GM12891 (cell line): Measurements from ENCODE around the gene CYTH1.

Experiments used
- DNase-seq: peaks from one replicate; pipeline ENCODE4 v3.0.0; 2011; ENCODE audit warnings: low spot score; ENCODE audit not compliant: insufficient read length
- FAIRE-seq: peaks from 2 replicates; lab custom pipeline; 2011; peaks lifted over from hg19 to GRCh38; lab: Jason Lieb, UNC
- PAX5 ChIP-seq: IDR thresholded peaks from 2 replicates; pipeline ENCODE4 v1.6.1; 2011; ENCODE audit warnings: low read length, moderate library complexity, mild to moderate bottlenecking; ENCODE audit not compliant: insufficient read depth, severe bottlenecking
- POU2F2 ChIP-seq: IDR thresholded peaks from 2 replicates; pipeline ENCODE4 v1.6.1; 2011; ENCODE audit warnings: low read depth, mild to moderate bottlenecking, control low read depth, low read length, moderate library complexity
- SPI1 ChIP-seq: IDR thresholded peaks from 2 replicates; pipeline ENCODE4 v1.6.1; 2011; ENCODE audit warnings: low read depth, low read length, control low read depth
- TAF1 ChIP-seq: IDR thresholded peaks from 2 replicates; pipeline ENCODE4 v1.6.1; 2011; ENCODE audit warnings: low read depth, low read length, control low read depth

Gene CYTH1

DNA sequence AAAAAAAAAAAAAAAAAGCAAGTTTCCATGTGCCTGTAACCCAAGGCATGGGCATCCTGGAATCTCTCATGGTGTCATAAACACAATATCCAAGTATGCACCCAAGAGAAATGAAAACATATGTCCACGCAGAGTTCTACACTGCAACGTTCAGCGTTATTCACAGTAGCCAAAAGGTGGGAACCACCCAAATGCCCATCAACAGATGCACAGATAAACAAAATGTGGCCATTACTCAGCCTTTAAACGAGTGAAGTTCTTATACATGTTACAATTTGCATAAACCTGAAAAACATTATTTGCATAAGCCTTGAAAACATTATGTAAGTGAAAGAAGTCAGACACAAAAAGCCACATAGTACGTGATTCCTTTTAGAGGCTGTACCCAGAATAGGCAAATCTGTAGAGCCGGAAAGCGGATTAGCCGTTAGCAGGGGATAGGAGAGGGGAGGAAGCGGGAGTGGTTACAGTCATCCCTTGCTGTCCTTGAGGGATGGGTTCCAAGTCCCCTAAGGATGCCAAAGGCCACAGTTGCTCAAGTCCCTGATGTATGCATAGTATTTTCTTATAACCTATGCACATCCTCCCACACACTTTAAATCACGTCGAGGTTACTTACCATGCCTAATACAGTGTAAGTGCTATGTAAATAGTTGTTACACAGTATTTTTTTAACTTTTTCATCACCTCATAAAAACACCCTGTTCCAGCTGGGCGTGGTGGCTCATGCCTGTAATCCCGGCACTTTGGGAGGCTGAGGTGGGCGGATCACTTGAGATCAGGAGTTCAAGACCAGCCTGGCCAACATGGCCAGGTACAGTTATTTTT, 157.5 kb downstream of the CYTH1 start:
- FAIRE-seq = no peak

More for the DNA sequence above, 157.5 kb downstream of the CYTH1 start:
- DNase-seq = no peak
- TF ChIP-seq SPI1 (no peak), POU2F2 (no peak), PAX5 (no peak), TAF1 (no peak)
